B cell (primary cell): Measurements from ENCODE around the gene NPC1. TPM values are rescaled to one million over a fixed set of nuclear protein-coding genes. Genes with fewer than 3 reads are reported as not detected.

Experiments used
- ATAC-seq: fragments of 200-7000 bp; cut with Tn5 transposase; one replicate; pipeline ENCODE4 v1.10.0; 2021; ENCODE audit warnings: low read depth, mild to moderate bottlenecking, moderate number of reproducible peaks, moderate library complexity
- CTCF ChIA-PET: fragments of 350-600 bp; sonication (Branson Sonifier 250); formaldehyde crosslinking; loops from one replicate; lab custom pipeline; 2021; ENCODE audit warnings: antibody characterized with exemption, inconsistent platforms; lab: Charles Lee
- POLR2A ChIA-PET: fragments of 350-600 bp; sonication (Branson Sonifier 250); formaldehyde crosslinking; loops from one replicate; lab custom pipeline; 2021; ENCODE audit warnings: antibody characterized with exemption; lab: Charles Lee
- DNase-seq: peaks from one replicate; pipeline ENCODE4 v3.0.0; 2013
- H2AFZ ChIP-seq: 2 replicates; pipeline ENCODE4 v1.6.1; 2012; ENCODE audit warnings: mild to moderate bottlenecking, low read depth, low read length; ENCODE audit not compliant: insufficient read depth, poor library complexity, severe bottlenecking
- H3K27ac ChIP-seq, 2 donors: 1 replicate in 1 of 2; 2 replicates in 1 of 2; pipeline ENCODE4 v1.5.1; 2012 to 2013; ENCODE audit warnings: low read length in 2 of 2, mild to moderate bottlenecking in 2 of 2, moderate library complexity in 1 of 2
- H3K27me3 ChIP-seq, 4 experiments: fragments of 200-600 bp in 1 of 4; sonication (generic) in 1 of 4; replicated peaks in 1 of 4; 1 replicate in 2 of 4; 2 replicates in 2 of 4; pipeline versions ENCODE4 v1.6.1 to v1.7.0; 2013 to 2016; ENCODE audit warnings: low read length in 3 of 4, mild to moderate bottlenecking in 2 of 4, mixed read lengths in 1 of 4, moderate library complexity in 1 of 4; ENCODE audit not compliant: insufficient read depth in 4 of 4, control insufficient read depth in 3 of 4; ENCODE audit errors: control extremely low read depth in 1 of 4
- H3K36me3 ChIP-seq, 2 experiments: replicated peaks in 1 of 2; 1 replicate in 1 of 2; 2 replicates in 1 of 2; pipeline versions ENCODE4 v1.6.1 to v1.7.1; 2013; ENCODE audit warnings: low read length in 1 of 2; ENCODE audit not compliant: insufficient read depth in 2 of 2, control insufficient read depth in 1 of 2; ENCODE audit errors: control extremely low read depth in 1 of 2, extremely low read depth in 1 of 2
- H3K4me1 ChIP-seq, 2 donors: fragments of 200-600 bp in 1 of 2; sonication (generic) in 1 of 2; 1 replicate in 1 of 2; 2 replicates in 1 of 2; pipeline versions ENCODE4 v1.5.1 to v1.6.1; 2013 to 2017; ENCODE audit warnings: low read length in 2 of 2; ENCODE audit not compliant: control insufficient read depth in 2 of 2, insufficient read depth in 2 of 2
- H3K4me2 ChIP-seq: replicated peaks from 2 replicates; pipeline ENCODE3; 2012; ENCODE audit warnings: mild to moderate bottlenecking, low read depth, low read length; ENCODE audit not compliant: poor library complexity, severe bottlenecking
- H3K4me3 ChIP-seq, 5 experiments: fragments of 200-600 bp in 1 of 5; sonication (generic) in 1 of 5; 1 replicate in 3 of 5; 2 replicates in 2 of 5; pipeline versions ENCODE4 v1.5.1 to v1.7.0; 2011 to 2016; ENCODE audit warnings: low read length in 4 of 5, mild to moderate bottlenecking in 4 of 5, low read depth in 2 of 5, control low read depth in 1 of 5, moderate library complexity in 1 of 5; ENCODE audit not compliant: insufficient read depth in 1 of 5; ENCODE audit errors: control extremely low read depth in 1 of 5, extremely low read depth in 1 of 5
- H3K79me2 ChIP-seq: fragments of 200-600 bp; sonication (generic); one replicate; pipeline ENCODE4 v1.6.0; 2016; ENCODE audit warnings: low read length; ENCODE audit not compliant: control insufficient read depth, insufficient read depth
- H3K9ac ChIP-seq: fragments of 200-600 bp; sonication (generic); 2 replicates; pipeline ENCODE4 v1.6.1; 2017; ENCODE audit warnings: mild to moderate bottlenecking, low read length, moderate library complexity
- H3K9me3 ChIP-seq, 3 donors: one replicate each; pipeline versions ENCODE4 v1.6.1 to v1.7.1; 2013; ENCODE audit warnings: low read length in 2 of 3; ENCODE audit not compliant: control insufficient read depth in 2 of 3, insufficient read depth in 1 of 3; ENCODE audit errors: control extremely low read depth in 1 of 3
- H4K20me1 ChIP-seq: 2 replicates; pipeline ENCODE4 v1.6.0; 2012; ENCODE audit warnings: mild to moderate bottlenecking, low read length; ENCODE audit not compliant: insufficient read depth, control insufficient read depth, poor library complexity, severe bottlenecking
- H3K27ac Mint-ChIP-seq: one replicate; pipeline ENCODE4 v1.8.0; 2021; ENCODE audit warnings: mixed read lengths
- H3K27me3 Mint-ChIP-seq: one replicate; pipeline ENCODE4 v1.8.0; 2021; ENCODE audit warnings: mixed read lengths
- H3K4me1 Mint-ChIP-seq: one replicate; pipeline ENCODE4 v1.8.0; 2021; ENCODE audit warnings: mixed read lengths
- H3K4me3 Mint-ChIP-seq: one replicate; pipeline ENCODE4 v1.8.0; 2021; ENCODE audit warnings: mixed read lengths
- H3K9me3 Mint-ChIP-seq: one replicate; pipeline ENCODE4 v1.8.0; 2022; ENCODE audit warnings: mixed read lengths; ENCODE audit not compliant: insufficient read depth
- EZH2 ChIP-seq: IDR thresholded peaks from 2 replicates; pipeline ENCODE4 v1.6.1; 2012; ENCODE audit warnings: borderline replicate concordance, low read depth, mild to moderate bottlenecking, moderate library complexity, low read length; ENCODE audit not compliant: insufficient read depth, poor library complexity, severe bottlenecking
- WGBS: methylation state at CpG from one replicate; pipeline ENCODE4 v1.1.5; 2013; ENCODE audit warnings: missing lambda C conversion rate; ENCODE audit not compliant: insufficient coverage; 5-methylcytosine and 5-hydroxymethylcytosine counted together
- intact Hi-C: fragments of 100-400 bp; cut with micrococcal nuclease; formaldehyde crosslinking; loops from one replicate; pipeline ENCODE4 v1.10.0; 2022
- polyA plus RNA-seq: library from polyadenylated mRNA; depleted of rRNA; stranded (reverse); fragments of >200 nt; gene quantifications from 2 replicates; pipeline ENCODE4 v1.2.3, GENCODE V29; 2012
- total RNA-seq, 2 donors: library from RNA; stranded (reverse); fragments of 120-200 nt in 1 of 2; gene quantifications; 1 replicate in 1 of 2; 2 replicates in 1 of 2; pipeline versions ENCODE4 v1.2.3 to v1.2.4, GENCODE V29; 2013 to 2022
- TF ChIP-seq, protein P1 (sequence below): fragments of 200-600 bp; IDR thresholded peaks from one replicate; pipeline ENCODE4 v1.8.0; 2022; ENCODE audit warnings: antibody characterized with exemption, mild to moderate bottlenecking

NPC1 gene
- total and polyA plus RNA-seq, 2 donors (not counting 1 experiment from before 2014, with no cell fraction given), result 17.5 to 44.4 TPM

DNA sequence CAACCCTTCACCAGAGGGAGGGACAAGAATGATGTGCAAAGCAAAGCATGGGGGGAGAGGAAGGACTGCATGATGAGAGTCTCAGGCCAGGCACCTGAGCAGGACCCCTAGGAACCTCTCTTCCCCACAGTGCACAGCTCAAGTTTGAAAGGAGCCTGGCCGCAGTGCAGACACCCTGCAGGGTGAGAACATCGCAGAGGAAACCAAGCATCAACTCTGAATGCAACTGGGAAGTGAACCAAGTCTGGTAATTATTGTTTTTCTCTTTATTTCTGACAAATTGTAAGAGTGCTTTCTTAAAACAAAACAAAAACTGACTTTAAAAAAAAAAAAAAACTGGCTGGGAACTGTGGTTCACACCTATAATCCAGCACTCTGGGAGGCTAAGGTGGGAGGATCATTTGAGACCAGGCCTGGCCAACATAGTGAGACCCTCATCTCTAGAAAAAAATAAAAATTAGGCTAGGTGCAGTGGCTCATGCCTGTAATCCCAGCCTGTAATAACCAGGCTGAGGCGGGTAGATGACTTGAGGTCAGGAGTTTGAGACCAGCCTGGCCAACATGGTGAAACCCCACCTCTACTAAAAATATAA lies 15.3 kb downstream of the NPC1 start:
- Histone ChIP-seq H4K20me1 (no peaks in the 10 kb centered on the region), H3K4me2 (no peak overlapping the region), H3K36me3 (peaks cover 3 to 53% of the 10 kb centered on the region in 2 experiments), H3K27me3 (no peaks in the 10 kb centered on the region), H3K79me2 (peaks cover 18% of the 10 kb centered on the region), H2AFZ (no peak overlapping the region), H3K27ac (no peak overlapping the region), H3K9me3 (no peaks in the 10 kb centered on the region), H3K4me3 (no peak overlapping the region), H3K9ac (no peak overlapping the region), H3K4me1 (peaks cover 4 to 8% of the 10 kb centered on the region in 2 donors)
- intact Hi-C loops, result no loop called here
- CTCF ChIA-PET, result interaction anchor here (0.6 kb wide), 1 partner anchor 192 kb away, joined by 3 read pairs; no protein-coding TSS in a partner anchor
- no peaks in the 10 kb centered on the region for H3K27me3 Mint-ChIP-seq
- no peak for DNase-seq
- WGBS, result no CpG with 5 or more reads among the region's 3 CpGs
- ATAC-seq, result no peak
- H3K4me3 Mint-ChIP-seq, result no peak overlapping the region
- no peaks in the 10 kb centered on the region for H3K9me3 Mint-ChIP-seq
- H3K4me1 Mint-ChIP-seq, result peaks cover 18% of the 10 kb centered on the region
- TF ChIP-seq, protein P1, sequence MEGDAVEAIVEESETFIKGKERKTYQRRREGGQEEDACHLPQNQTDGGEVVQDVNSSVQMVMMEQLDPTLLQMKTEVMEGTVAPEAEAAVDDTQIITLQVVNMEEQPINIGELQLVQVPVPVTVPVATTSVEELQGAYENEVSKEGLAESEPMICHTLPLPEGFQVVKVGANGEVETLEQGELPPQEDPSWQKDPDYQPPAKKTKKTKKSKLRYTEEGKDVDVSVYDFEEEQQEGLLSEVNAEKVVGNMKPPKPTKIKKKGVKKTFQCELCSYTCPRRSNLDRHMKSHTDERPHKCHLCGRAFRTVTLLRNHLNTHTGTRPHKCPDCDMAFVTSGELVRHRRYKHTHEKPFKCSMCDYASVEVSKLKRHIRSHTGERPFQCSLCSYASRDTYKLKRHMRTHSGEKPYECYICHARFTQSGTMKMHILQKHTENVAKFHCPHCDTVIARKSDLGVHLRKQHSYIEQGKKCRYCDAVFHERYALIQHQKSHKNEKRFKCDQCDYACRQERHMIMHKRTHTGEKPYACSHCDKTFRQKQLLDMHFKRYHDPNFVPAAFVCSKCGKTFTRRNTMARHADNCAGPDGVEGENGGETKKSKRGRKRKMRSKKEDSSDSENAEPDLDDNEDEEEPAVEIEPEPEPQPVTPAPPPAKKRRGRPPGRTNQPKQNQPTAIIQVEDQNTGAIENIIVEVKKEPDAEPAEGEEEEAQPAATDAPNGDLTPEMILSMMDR, result no peak
- TF ChIP-seq EZH2, result no peak
- POLR2A ChIA-PET, result no interaction called here
- no peak overlapping the region for H3K27ac Mint-ChIP-seq

DNA sequence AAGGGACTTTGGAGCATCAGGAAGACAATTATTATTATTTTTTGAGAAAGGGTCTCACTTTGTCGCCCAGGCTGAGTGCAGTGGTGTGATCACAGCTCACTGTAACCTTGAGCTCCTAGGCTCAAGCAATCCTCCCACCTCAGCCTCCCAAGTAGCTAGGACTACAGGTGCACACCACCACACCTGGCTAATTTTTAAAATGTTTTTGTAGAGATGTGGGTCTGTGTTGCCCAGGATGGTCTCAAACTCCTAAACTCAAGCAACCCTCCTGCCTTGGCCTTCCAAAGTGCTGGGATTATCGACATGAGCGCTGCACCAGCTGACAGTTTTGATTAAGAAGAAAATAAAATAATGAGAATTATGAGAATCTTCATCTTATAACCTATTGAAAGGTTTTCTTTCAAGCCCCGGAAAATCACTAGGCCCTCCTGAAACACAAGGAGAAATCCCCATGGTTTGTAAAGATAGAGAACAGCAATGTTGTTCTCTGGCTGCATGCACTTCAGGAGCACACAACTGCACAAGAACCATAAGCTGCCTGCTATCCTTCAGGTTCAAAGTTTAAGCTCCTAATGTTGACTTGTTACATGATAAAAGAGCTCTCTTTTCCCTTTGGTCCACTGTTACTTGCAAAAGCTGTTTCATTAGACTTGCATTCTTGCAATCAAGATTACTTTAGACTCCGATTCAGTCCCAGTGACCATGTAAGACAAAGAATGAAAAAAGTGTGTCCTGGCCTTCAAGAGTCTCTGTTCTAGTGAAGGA lies 16.8 kb downstream of the NPC1 start:
- ATAC-seq (no peak), DNase-seq (no peak)
- Histone ChIP-seq H3K9me3 (no peaks in the 10 kb centered on the region), H3K9ac (no peak overlapping the region), H3K27ac (no peak overlapping the region), H3K4me2 (no peak overlapping the region), H2AFZ (no peak overlapping the region), H3K4me1 (peaks cover 4 to 7% of the 10 kb centered on the region in 2 donors), H3K27me3 (no peaks in the 10 kb centered on the region), H3K4me3 (no peak overlapping the region), H4K20me1 (no peaks in the 10 kb centered on the region), H3K36me3 (peaks cover 0 to 58% of the 10 kb centered on the region in 2 experiments), H3K79me2 (peaks cover 10% of the 10 kb centered on the region)
- H3K9me3 Mint-ChIP-seq, result no peaks in the 10 kb centered on the region
- no peak overlapping the region for H3K27ac Mint-ChIP-seq
- no peak overlapping the region for H3K4me3 Mint-ChIP-seq
- H3K27me3 Mint-ChIP-seq, result no peaks in the 10 kb centered on the region
- WGBS, result no CpG with 5 or more reads among the region's 5 CpGs
- ChIA-PET POLR2A (no interaction called here), CTCF (no interaction called here)
- intact Hi-C loops, result no loop called here
- TF ChIP-seq, protein P1, result no peak
- no peak for TF ChIP-seq EZH2
- H3K4me1 Mint-ChIP-seq, result peaks cover 11% of the 10 kb centered on the region
